WTC11 (cell line): ENCODE results near the gene RARS2. TPM values are rescaled to one million over a fixed set of nuclear protein-coding genes. Genes with fewer than 3 reads are reported as not detected.

Experiments
- ATAC-seq: fragments of 200-7000 bp; cut with Tn5 transposase; 2 replicates; pipeline ENCODE4 v1.10.0; 2021; ENCODE audit warnings: mild to moderate bottlenecking, moderate library complexity
- CTCF ChIA-PET: fragments of 300-600 bp; sonication (Branson Sonifier 250); formaldehyde crosslinking; loops from one replicate; lab custom pipeline; 2021; ENCODE audit warnings: antibody characterized with exemption; lab: Charles Lee
- POLR2A ChIA-PET: fragments of 350-600 bp; sonication (Branson Sonifier 250); formaldehyde crosslinking; loops from one replicate; lab custom pipeline; 2021; ENCODE audit warnings: antibody characterized with exemption; lab: Charles Lee
- DNase-seq: peaks from one replicate; pipeline ENCODE4 v3.0.0; 2021; ENCODE audit warnings: low spot score
- H3K27ac Mint-ChIP-seq: 2 replicates; pipeline ENCODE4 v1.8.0; 2021; ENCODE audit warnings: mixed read lengths
- H3K27me3 Mint-ChIP-seq: 2 replicates; pipeline ENCODE4 v1.8.0; 2021; ENCODE audit warnings: low read depth, mild to moderate bottlenecking, moderate library complexity, mixed read lengths
- H3K36me3 Mint-ChIP-seq: 2 replicates; pipeline ENCODE4 v1.8.0; 2021; ENCODE audit warnings: mixed read lengths
- H3K4me1 Mint-ChIP-seq: 2 replicates; pipeline ENCODE4 v1.8.0; 2022; ENCODE audit warnings: mixed read lengths
- H3K4me3 Mint-ChIP-seq: 2 replicates; pipeline ENCODE4 v1.8.0; 2021; ENCODE audit warnings: mild to moderate bottlenecking, moderate library complexity, mixed read lengths
- H3K9me3 Mint-ChIP-seq: 2 replicates; pipeline ENCODE4 v1.8.0; 2021; ENCODE audit warnings: mixed read lengths
- ATF1 ChIP-seq: sonication (generic); formaldehyde crosslinking; IDR thresholded peaks from 2 replicates; pipeline ENCODE4 v1.8.1; 2023; ENCODE audit warnings: mild to moderate bottlenecking, moderate library complexity, missing genetic modification reagents
- ELF4 ChIP-seq: sonication (generic); formaldehyde crosslinking; IDR thresholded peaks from 2 replicates; pipeline ENCODE4 v1.8.1; 2022; ENCODE audit warnings: low read depth, mild to moderate bottlenecking, moderate library complexity, missing genetic modification reagents
- EMX1 ChIP-seq: fragments of 250-450 bp; sonication (Bioruptor Pico); IDR thresholded peaks from 2 replicates; pipeline ENCODE4 v1.8.0; 2021; ENCODE audit warnings: mild to moderate bottlenecking
- FOXP1 ChIP-seq: sonication (generic); formaldehyde crosslinking; IDR thresholded peaks from 2 replicates; pipeline ENCODE4 v1.8.0; 2022; ENCODE audit warnings: missing genetic modification reagents, mild to moderate bottlenecking, moderate library complexity, borderline replicate concordance
- GABPB1 ChIP-seq: sonication (generic); formaldehyde crosslinking; IDR thresholded peaks from 2 replicates; pipeline ENCODE4 v1.8.1; 2023; ENCODE audit warnings: mild to moderate bottlenecking, missing genetic modification reagents
- GRHL2 ChIP-seq: fragments of 250-450 bp; sonication (Bioruptor Pico); IDR thresholded peaks from 2 replicates; pipeline ENCODE4 v1.8.0; 2022; ENCODE audit warnings: mild to moderate bottlenecking, moderate library complexity; ENCODE audit not compliant: insufficient replicate concordance, severe bottlenecking
- KAT7 ChIP-seq: sonication (generic); formaldehyde crosslinking; IDR thresholded peaks from 2 replicates; pipeline ENCODE4 v1.8.1; 2023; ENCODE audit warnings: missing genetic modification reagents, mild to moderate bottlenecking, borderline replicate concordance
- MYBL2 ChIP-seq: sonication (generic); formaldehyde crosslinking; IDR thresholded peaks from 2 replicates; pipeline ENCODE4 v1.8.1; 2023; ENCODE audit warnings: mild to moderate bottlenecking, moderate library complexity, missing genetic modification reagents
- NFYB ChIP-seq: sonication (generic); formaldehyde crosslinking; conservative IDR thresholded peaks from 2 replicates; pipeline ENCODE4 v1.8.0; 2022; ENCODE audit warnings: low read depth, missing genetic modification reagents
- NR1H2 ChIP-seq: sonication (generic); formaldehyde crosslinking; IDR thresholded peaks from 2 replicates; pipeline ENCODE4 v1.9.0; 2021; ENCODE audit warnings: mild to moderate bottlenecking, moderate library complexity, missing genetic modification reagents
- NR2C2 ChIP-seq: sonication (generic); formaldehyde crosslinking; IDR thresholded peaks from 2 replicates; pipeline ENCODE4 v1.8.0; 2022; ENCODE audit warnings: mild to moderate bottlenecking, missing genetic modification reagents
- SOX15 ChIP-seq: fragments of 250-450 bp; sonication (Bioruptor Pico); IDR thresholded peaks from 2 replicates; pipeline ENCODE4 v1.9.0; 2021; ENCODE audit warnings: mild to moderate bottlenecking
- SP1 ChIP-seq: sonication (generic); formaldehyde crosslinking; conservative IDR thresholded peaks from 2 replicates; pipeline ENCODE4 v1.8.1; 2022; ENCODE audit warnings: missing genetic modification reagents
- TEAD4 ChIP-seq: sonication (generic); formaldehyde crosslinking; IDR thresholded peaks from 2 replicates; pipeline ENCODE4 v1.8.0; 2022; ENCODE audit warnings: mild to moderate bottlenecking, missing genetic modification reagents
- ZBTB21 ChIP-seq: sonication (generic); formaldehyde crosslinking; IDR thresholded peaks from 2 replicates; pipeline ENCODE4 v1.8.1; 2023; ENCODE audit warnings: mild to moderate bottlenecking, missing genetic modification reagents, borderline replicate concordance
- ZNF121 ChIP-seq: sonication (generic); formaldehyde crosslinking; IDR thresholded peaks from 2 replicates; pipeline ENCODE4 v1.8.0; 2023; ENCODE audit warnings: missing genetic modification reagents
- ZNF232 ChIP-seq: sonication (generic); formaldehyde crosslinking; IDR thresholded peaks from 2 replicates; pipeline ENCODE4 v1.8.0; 2022; ENCODE audit warnings: mild to moderate bottlenecking, missing genetic modification reagents
- ZNF317 ChIP-seq: sonication (generic); formaldehyde crosslinking; IDR thresholded peaks from 2 replicates; pipeline ENCODE4 v1.8.1; 2023; ENCODE audit warnings: low read depth, mild to moderate bottlenecking, moderate library complexity, missing genetic modification reagents, borderline replicate concordance
- total RNA-seq: library from RNA; stranded (reverse); gene quantifications from 3 replicates; pipeline ENCODE4 v1.2.3, GENCODE V29; 2021
- TF ChIP-seq, protein P1 (sequence below): sonication (generic); formaldehyde crosslinking; IDR thresholded peaks from 2 replicates; pipeline ENCODE4 v1.8.1; 2023; ENCODE audit warnings: mild to moderate bottlenecking, missing genetic modification reagents, moderate library complexity
- TF ChIP-seq, protein P2 (sequence below): sonication (generic); formaldehyde crosslinking; IDR thresholded peaks from 2 replicates; pipeline ENCODE4 v1.8.0; 2022; ENCODE audit warnings: mild to moderate bottlenecking, missing genetic modification reagents
- TF ChIP-seq, protein P3 (sequence below): sonication (generic); formaldehyde crosslinking; IDR thresholded peaks from 2 replicates; pipeline ENCODE4 v1.8.0; 2022; ENCODE audit warnings: mild to moderate bottlenecking, missing genetic modification reagents
- TF ChIP-seq, protein P4 (sequence below): sonication (generic); formaldehyde crosslinking; IDR thresholded peaks from 2 replicates; pipeline ENCODE4 v1.8.0; 2023; ENCODE audit warnings: missing genetic modification reagents
- TF ChIP-seq, protein P5 (sequence below): sonication (generic); formaldehyde crosslinking; IDR thresholded peaks from 2 replicates; pipeline ENCODE4 v1.8.0; 2023; ENCODE audit warnings: missing genetic modification reagents, mild to moderate bottlenecking, borderline replicate concordance

RARS2 gene
- total RNA-seq, 1 experiment from 2014 or later: 32.9 TPM

DNA sequence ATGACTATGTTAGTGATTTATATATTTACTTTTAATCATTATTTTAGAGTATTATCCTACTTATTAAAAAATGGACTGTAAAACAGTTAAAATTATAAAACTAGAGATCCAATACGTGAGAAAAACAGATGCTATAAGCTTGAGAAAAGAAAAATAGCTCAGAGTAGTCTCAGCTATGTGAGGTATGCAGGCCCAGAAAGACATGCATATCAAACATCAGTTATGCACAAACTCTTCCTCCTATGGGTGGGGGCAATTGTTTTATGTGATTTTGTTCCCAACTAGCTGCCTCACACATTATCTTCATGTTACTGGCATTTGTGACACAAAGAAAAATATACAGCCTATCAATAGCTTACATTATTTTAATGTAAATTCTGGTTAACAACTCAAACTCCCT, 28.8 kb downstream of the RARS2 start:
- no peak for TF ChIP-seq GABPB1 (CRISPR knock-in tag)
- TF ChIP-seq TEAD4: no peak
- TF ChIP-seq ZBTB21: no peak
- TF ChIP-seq EMX1 (CRISPR knock-in tag): no peak
- no peak for TF ChIP-seq FOXP1 (CRISPR knock-in tag)
- no peak for TF ChIP-seq NFYB
- no peak for TF ChIP-seq ZNF121 (CRISPR knock-in tag)
- no peak for TF ChIP-seq KAT7 (CRISPR knock-in tag)
- ChIA-PET POLR2A (no interaction called here), CTCF (no interaction called here)
- DNase-seq (no peak), ATAC-seq (peak; percentile 32; the same call in 1 of the 2 replicates)
- Mint-ChIP-seq H3K9me3 (no peaks in the 10 kb centered on the region), H3K36me3 (peaks cover 26% of the 10 kb centered on the region), H3K27ac (peak overlapping the region; percentile 41; the same call in 1 of the 2 replicates), H3K4me3 (no peak overlapping the region), H3K27me3 (no peaks in the 10 kb centered on the region), H3K4me1 (peaks cover 5% of the 10 kb centered on the region)

DNA sequence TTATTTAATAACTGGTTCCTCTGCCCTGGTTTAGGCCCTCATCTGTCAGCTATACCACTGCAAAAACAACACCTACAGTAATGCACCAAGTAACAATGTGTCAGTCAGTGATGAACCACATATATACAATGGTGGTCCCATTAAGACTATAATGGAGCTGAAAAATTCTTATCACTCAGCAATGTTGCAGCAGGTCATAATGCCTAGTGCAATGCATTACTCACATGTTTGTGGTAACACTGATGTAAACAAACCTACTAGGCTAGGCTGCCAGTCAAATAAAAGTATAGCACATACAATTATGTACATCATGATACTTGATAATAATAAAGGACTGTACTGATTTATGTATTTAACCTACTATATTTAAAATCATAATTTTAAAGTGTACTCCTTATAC, 31.3 kb downstream of the RARS2 start:
- TF ChIP-seq SOX15 (CRISPR knock-in tag) (no peak), SP1 (CRISPR knock-in tag) (no peak), ZNF317 (CRISPR knock-in tag) (no peak), ATF1 (CRISPR knock-in tag) (no peak), MYBL2 (CRISPR knock-in tag) (no peak), GABPB1 (CRISPR knock-in tag) (no peak), ELF4 (CRISPR knock-in tag) (no peak), NR2C2 (no peak), ZNF232 (CRISPR knock-in tag) (no peak), NR1H2 (CRISPR knock-in tag) (no peak), GRHL2 (no peak)
- TF ChIP-seq, protein P1, sequence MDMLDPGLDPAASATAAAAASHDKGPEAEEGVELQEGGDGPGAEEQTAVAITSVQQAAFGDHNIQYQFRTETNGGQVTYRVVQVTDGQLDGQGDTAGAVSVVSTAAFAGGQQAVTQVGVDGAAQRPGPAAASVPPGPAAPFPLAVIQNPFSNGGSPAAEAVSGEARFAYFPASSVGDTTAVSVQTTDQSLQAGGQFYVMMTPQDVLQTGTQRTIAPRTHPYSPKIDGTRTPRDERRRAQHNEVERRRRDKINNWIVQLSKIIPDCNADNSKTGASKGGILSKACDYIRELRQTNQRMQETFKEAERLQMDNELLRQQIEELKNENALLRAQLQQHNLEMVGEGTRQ (CRISPR knock-in tag): no peak
- TF ChIP-seq, protein P2, sequence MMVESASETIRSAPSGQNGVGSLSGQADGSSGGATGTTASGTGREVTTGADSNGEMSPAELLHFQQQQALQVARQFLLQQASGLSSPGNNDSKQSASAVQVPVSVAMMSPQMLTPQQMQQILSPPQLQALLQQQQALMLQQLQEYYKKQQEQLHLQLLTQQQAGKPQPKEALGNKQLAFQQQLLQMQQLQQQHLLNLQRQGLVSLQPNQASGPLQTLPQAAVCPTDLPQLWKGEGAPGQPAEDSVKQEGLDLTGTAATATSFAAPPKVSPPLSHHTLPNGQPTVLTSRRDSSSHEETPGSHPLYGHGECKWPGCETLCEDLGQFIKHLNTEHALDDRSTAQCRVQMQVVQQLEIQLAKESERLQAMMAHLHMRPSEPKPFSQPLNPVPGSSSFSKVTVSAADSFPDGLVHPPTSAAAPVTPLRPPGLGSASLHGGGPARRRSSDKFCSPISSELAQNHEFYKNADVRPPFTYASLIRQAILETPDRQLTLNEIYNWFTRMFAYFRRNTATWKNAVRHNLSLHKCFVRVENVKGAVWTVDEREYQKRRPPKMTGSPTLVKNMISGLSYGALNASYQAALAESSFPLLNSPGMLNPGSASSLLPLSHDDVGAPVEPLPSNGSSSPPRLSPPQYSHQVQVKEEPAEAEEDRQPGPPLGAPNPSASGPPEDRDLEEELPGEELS (CRISPR knock-in tag): no peak
- TF ChIP-seq, protein P3, sequence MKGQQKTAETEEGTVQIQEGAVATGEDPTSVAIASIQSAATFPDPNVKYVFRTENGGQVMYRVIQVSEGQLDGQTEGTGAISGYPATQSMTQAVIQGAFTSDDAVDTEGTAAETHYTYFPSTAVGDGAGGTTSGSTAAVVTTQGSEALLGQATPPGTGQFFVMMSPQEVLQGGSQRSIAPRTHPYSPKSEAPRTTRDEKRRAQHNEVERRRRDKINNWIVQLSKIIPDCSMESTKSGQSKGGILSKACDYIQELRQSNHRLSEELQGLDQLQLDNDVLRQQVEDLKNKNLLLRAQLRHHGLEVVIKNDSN (CRISPR knock-in tag): no peak
- TF ChIP-seq, protein P4, sequence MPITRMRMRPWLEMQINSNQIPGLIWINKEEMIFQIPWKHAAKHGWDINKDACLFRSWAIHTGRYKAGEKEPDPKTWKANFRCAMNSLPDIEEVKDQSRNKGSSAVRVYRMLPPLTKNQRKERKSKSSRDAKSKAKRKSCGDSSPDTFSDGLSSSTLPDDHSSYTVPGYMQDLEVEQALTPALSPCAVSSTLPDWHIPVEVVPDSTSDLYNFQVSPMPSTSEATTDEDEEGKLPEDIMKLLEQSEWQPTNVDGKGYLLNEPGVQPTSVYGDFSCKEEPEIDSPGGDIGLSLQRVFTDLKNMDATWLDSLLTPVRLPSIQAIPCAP (CRISPR knock-in tag): no peak
- Mint-ChIP-seq H3K4me1 (peaks cover 5% of the 10 kb centered on the region), H3K27me3 (no peaks in the 10 kb centered on the region), H3K9me3 (no peaks in the 10 kb centered on the region), H3K36me3 (peaks cover 39% of the 10 kb centered on the region), H3K27ac (no peak overlapping the region), H3K4me3 (no peak overlapping the region)
- ChIA-PET CTCF (no interaction called here), POLR2A (no interaction called here)
- ATAC-seq (no peak), DNase-seq (no peak)

DNA sequence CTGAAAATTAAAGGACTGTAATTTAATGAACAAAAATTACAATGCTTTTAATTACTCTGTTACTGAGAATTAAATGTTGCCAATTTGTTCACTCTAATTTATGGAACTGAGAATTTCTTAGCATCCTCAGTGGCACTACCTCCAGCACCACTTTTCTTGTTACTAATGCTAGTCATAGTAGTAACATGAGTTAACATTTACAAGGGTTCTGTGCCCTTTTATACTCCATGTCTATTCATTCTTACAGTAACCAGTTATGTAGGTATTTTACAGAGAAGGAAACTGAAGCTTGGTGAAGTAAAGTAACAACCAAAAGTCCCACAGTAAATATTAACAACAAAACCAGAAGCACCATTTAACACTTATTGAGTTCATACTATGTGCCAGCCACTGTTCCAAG, 34.3 kb downstream of the RARS2 start:
- no peak for DNase-seq
- H3K4me3 Mint-ChIP-seq: no peak overlapping the region
- no peak for ATAC-seq
- no peak overlapping the region for H3K27ac Mint-ChIP-seq
- H3K27me3 Mint-ChIP-seq: no peaks in the 10 kb centered on the region
- H3K4me1 Mint-ChIP-seq: no peaks in the 10 kb centered on the region
- peaks cover 34% of the 10 kb centered on the region for H3K36me3 Mint-ChIP-seq
- H3K9me3 Mint-ChIP-seq: no peaks in the 10 kb centered on the region
- POLR2A ChIA-PET: no interaction called here
- CTCF ChIA-PET: no interaction called here
- TF ChIP-seq, protein P4 (CRISPR knock-in tag): no peak
- TF ChIP-seq, protein P5, sequence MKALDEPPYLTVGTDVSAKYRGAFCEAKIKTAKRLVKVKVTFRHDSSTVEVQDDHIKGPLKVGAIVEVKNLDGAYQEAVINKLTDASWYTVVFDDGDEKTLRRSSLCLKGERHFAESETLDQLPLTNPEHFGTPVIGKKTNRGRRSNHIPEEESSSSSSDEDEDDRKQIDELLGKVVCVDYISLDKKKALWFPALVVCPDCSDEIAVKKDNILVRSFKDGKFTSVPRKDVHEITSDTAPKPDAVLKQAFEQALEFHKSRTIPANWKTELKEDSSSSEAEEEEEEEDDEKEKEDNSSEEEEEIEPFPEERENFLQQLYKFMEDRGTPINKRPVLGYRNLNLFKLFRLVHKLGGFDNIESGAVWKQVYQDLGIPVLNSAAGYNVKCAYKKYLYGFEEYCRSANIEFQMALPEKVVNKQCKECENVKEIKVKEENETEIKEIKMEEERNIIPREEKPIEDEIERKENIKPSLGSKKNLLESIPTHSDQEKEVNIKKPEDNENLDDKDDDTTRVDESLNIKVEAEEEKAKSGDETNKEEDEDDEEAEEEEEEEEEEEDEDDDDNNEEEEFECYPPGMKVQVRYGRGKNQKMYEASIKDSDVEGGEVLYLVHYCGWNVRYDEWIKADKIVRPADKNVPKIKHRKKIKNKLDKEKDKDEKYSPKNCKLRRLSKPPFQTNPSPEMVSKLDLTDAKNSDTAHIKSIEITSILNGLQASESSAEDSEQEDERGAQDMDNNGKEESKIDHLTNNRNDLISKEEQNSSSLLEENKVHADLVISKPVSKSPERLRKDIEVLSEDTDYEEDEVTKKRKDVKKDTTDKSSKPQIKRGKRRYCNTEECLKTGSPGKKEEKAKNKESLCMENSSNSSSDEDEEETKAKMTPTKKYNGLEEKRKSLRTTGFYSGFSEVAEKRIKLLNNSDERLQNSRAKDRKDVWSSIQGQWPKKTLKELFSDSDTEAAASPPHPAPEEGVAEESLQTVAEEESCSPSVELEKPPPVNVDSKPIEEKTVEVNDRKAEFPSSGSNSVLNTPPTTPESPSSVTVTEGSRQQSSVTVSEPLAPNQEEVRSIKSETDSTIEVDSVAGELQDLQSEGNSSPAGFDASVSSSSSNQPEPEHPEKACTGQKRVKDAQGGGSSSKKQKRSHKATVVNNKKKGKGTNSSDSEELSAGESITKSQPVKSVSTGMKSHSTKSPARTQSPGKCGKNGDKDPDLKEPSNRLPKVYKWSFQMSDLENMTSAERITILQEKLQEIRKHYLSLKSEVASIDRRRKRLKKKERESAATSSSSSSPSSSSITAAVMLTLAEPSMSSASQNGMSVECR (CRISPR knock-in tag): no peak
- TF ChIP-seq, protein P2 (CRISPR knock-in tag): no peak
